Testis (tissue), 3 donors: ENCODE results near the gene PKNOX2. TPM values are rescaled to one million over a fixed set of nuclear protein-coding genes. Genes with fewer than 3 reads are reported as not detected.

Experiments used
- DNase-seq: peaks from one replicate; pipeline ENCODE4 v3.0.0-alpha.2; 2019
- H3K27ac ChIP-seq, 2 donors: fragments of 200-600 bp; sonication (generic); one replicate each; pipeline ENCODE4 v1.5.1; 2019
- H3K27me3 ChIP-seq: fragments of 200-600 bp; sonication (generic); one replicate; pipeline ENCODE4 v1.5.1; 2019
- H3K36me3 ChIP-seq: fragments of 200-600 bp; sonication (generic); one replicate; pipeline ENCODE4 v1.5.1; 2017; ENCODE audit warnings: low read depth; ENCODE audit errors: missing control alignments
- H3K4me1 ChIP-seq: fragments of 200-600 bp; sonication (generic); one replicate; pipeline ENCODE4 v1.5.1; 2019
- H3K4me3 ChIP-seq, 2 donors: fragments of 200-600 bp; sonication (generic); one replicate each; pipeline ENCODE4 v1.5.1; 2017 to 2019
- H3K9me3 ChIP-seq: fragments of 200-600 bp; sonication (generic); one replicate; pipeline ENCODE4 v1.5.1; 2017
- CTCF ChIP-seq, 3 experiments: fragments of 450-650 bp in 2 of 3; fragments of 200-600 bp in 1 of 3; sonication (generic) in 1 of 3; IDR thresholded peaks; one replicate each; pipeline ENCODE4 v1.5.1; 2016 to 2019; ENCODE audit warnings: antibody characterized with exemption in 3 of 3, mild to moderate bottlenecking in 2 of 3, moderate library complexity in 1 of 3
- POLR2A ChIP-seq: fragments of 450-650 bp; IDR thresholded peaks from one replicate; pipeline ENCODE4 v1.6.1; 2017; ENCODE audit warnings: antibody characterized with exemption, mild to moderate bottlenecking, moderate library complexity
- WGBS, 2 donors: methylation state at CpG; one replicate each; pipeline ENCODE4 v1.1.5; 2018; 5-methylcytosine and 5-hydroxymethylcytosine counted together
- intact Hi-C: fragments of 100-400 bp; cut with DNase I; formaldehyde crosslinking; loops from one replicate; pipeline ENCODE4 v1.15.1; 2023; ENCODE audit warnings: low total_unique reads
- polyA plus RNA-seq: library from polyadenylated mRNA; stranded (reverse); fragments of 350-450 nt; fragmentation: Illumina TruSeq; extraction: RNeasy Lipid Tissue Mini Kit (QIAGEN cat#74804); gene quantifications from one replicate; pipeline ENCODE4 v1.2.3, GENCODE V29; 2014; ENCODE audit warnings: low read depth, low replicate concordance; ENCODE audit not compliant: insufficient read depth
- total RNA-seq, 2 donors: library from RNA; depleted of rRNA; stranded (reverse); fragments of >200 nt; gene quantifications; one replicate each; pipeline ENCODE4 v1.2.3, GENCODE V29; 2016

Gene PKNOX2
- total and polyA plus RNA-seq, 3 donors from 2014 or later = 5.5 to 10.4 (median 7.3) TPM

- H3K27ac ChIP-seq = no peak overlapping the region
- intact Hi-C loops = no loop called here
- no peaks in the 10 kb centered on the region for H3K36me3 ChIP-seq
- no peak for DNase-seq
- WGBS, 2 donors = 68 to 82% methylated on average over 2 of the region's 2 CpGs
- peaks cover 6% of the 10 kb centered on the region for H3K4me1 ChIP-seq
- no peaks in the 10 kb centered on the region for H3K27me3 ChIP-seq
- no peak overlapping the region for H3K4me3 ChIP-seq
- no peaks in the 10 kb centered on the region for H3K9me3 ChIP-seq
- no peak for TF ChIP-seq POLR2A
Measured at GRCh38 chr11:125247431-125247830, 82.9 kb downstream of the PKNOX2 start.

GRCh38 chr11:125250318-125251213 lies 86.0 kb downstream of the PKNOX2 start:
- H3K27ac ChIP-seq = no peak overlapping the region
- WGBS, 2 donors = 61 to 68% methylated on average over 16 to 17 of the region's 17 CpGs
- no peaks in the 10 kb centered on the region for H3K36me3 ChIP-seq
- no peaks in the 10 kb centered on the region for H3K9me3 ChIP-seq
- H3K4me1 ChIP-seq = peaks cover 6% of the 10 kb centered on the region
- no peak for TF ChIP-seq CTCF (IDR thresholded peaks at IDR 0.05)
- TF ChIP-seq POLR2A = no peak
- peak; percentile 43 for DNase-seq
- H3K4me3 ChIP-seq = no peak overlapping the region
- intact Hi-C loops = no loop called here
- H3K27me3 ChIP-seq = no peaks in the 10 kb centered on the region

- no peak for DNase-seq
Measured at GRCh38 chr11:125251214-125251545, 86.6 kb downstream of the PKNOX2 start.

GRCh38 chr11:125251956-125252355 lies 87.4 kb downstream of the PKNOX2 start:
- H3K4me1 ChIP-seq = peaks cover 12% of the 10 kb centered on the region
- no peaks in the 10 kb centered on the region for H3K27me3 ChIP-seq
- no peaks in the 10 kb centered on the region for H3K36me3 ChIP-seq
- H3K4me3 ChIP-seq = no peak overlapping the region
- 91 to 93% methylated on average over 7 of the region's 7 CpGs for WGBS, 2 donors
- intact Hi-C loops = no loop called here
- no peak overlapping the region for H3K27ac ChIP-seq
- no peaks in the 10 kb centered on the region for H3K9me3 ChIP-seq
- DNase-seq = no peak
- TF ChIP-seq CTCF (IDR thresholded peaks at IDR 0.05) (no peak), POLR2A (no peak)

More at GRCh38 chr11:125251214-125251545, 86.6 kb downstream of the PKNOX2 start:
- intact Hi-C loops = no loop called here
- TF ChIP-seq CTCF (IDR thresholded peaks at IDR 0.05) (no peak), POLR2A (no peak)
- no peaks in the 10 kb centered on the region for H3K9me3 ChIP-seq
- no peaks in the 10 kb centered on the region for H3K36me3 ChIP-seq
- no peaks in the 10 kb centered on the region for H3K27me3 ChIP-seq
- peaks cover 7% of the 10 kb centered on the region for H3K4me1 ChIP-seq
- H3K27ac ChIP-seq = no peak overlapping the region
- WGBS, 2 donors = 95% methylated on average over 5 of the region's 5 CpGs
- no peak overlapping the region for H3K4me3 ChIP-seq

- intact Hi-C loops = no loop called here
Measured at GRCh38 chr11:125253289-125253688, 88.7 kb downstream of the PKNOX2 start.

More at GRCh38 chr11:125253289-125253688, 88.7 kb downstream of the PKNOX2 start:
- Histone ChIP-seq H3K27ac (no peak overlapping the region), H3K36me3 (no peaks in the 10 kb centered on the region), H3K4me3 (no peak overlapping the region), H3K27me3 (no peaks in the 10 kb centered on the region), H3K9me3 (no peaks in the 10 kb centered on the region), H3K4me1 (peaks cover 12% of the 10 kb centered on the region)
- WGBS, 2 donors = 61 to 76% methylated on average over 7 of the region's 7 CpGs
- no peak for TF ChIP-seq CTCF (IDR thresholded peaks at IDR 0.05)
- TF ChIP-seq POLR2A = no peak
- DNase-seq = no peak
